ENCODE data around the gene SLC6A11.

GRCh38 chr3:10855083-10855870 is 39.2 kb downstream of the SLC6A11 start:
- TF ChIP-seq POLR2A (IDR thresholded peaks at IDR 0.05; ENCODE audit: low read depth, low read length) (no peak), EZH2 (IDR thresholded peaks at IDR 0.05; ENCODE audit: borderline replicate concordance, low read depth, low read length, severe bottlenecking) (no peak), POLR2AphosphoS5 (IDR thresholded peaks at IDR 0.05; ENCODE audit: insufficient read depth, low read depth, low read length) (no peak)
- TF ChIP-seq, protein P1, sequence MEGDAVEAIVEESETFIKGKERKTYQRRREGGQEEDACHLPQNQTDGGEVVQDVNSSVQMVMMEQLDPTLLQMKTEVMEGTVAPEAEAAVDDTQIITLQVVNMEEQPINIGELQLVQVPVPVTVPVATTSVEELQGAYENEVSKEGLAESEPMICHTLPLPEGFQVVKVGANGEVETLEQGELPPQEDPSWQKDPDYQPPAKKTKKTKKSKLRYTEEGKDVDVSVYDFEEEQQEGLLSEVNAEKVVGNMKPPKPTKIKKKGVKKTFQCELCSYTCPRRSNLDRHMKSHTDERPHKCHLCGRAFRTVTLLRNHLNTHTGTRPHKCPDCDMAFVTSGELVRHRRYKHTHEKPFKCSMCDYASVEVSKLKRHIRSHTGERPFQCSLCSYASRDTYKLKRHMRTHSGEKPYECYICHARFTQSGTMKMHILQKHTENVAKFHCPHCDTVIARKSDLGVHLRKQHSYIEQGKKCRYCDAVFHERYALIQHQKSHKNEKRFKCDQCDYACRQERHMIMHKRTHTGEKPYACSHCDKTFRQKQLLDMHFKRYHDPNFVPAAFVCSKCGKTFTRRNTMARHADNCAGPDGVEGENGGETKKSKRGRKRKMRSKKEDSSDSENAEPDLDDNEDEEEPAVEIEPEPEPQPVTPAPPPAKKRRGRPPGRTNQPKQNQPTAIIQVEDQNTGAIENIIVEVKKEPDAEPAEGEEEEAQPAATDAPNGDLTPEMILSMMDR (IDR thresholded peaks at IDR 0.05; ENCODE audit: extremely low read depth in 1 of 2, insufficient read depth in 1 of 2, low read depth in 1 of 2, low read length in 2 of 2): no peak
- TF ChIP-seq, protein P2, sequence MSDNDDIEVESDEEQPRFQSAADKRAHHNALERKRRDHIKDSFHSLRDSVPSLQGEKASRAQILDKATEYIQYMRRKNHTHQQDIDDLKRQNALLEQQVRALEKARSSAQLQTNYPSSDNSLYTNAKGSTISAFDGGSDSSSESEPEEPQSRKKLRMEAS (IDR thresholded peaks at IDR 0.05; ENCODE audit: insufficient read depth, insufficient read length): no peak
